Left ventricle myocardium inferior (tissue), 1 donor: ENCODE results near the gene SLMAP. TPM values are rescaled to one million over a fixed set of nuclear protein-coding genes. Genes with fewer than 3 reads are reported as not detected.

Source experiments
- DNase-seq: peaks from one replicate; pipeline ENCODE4 v3.0.0-alpha.2; 2020
- H3K27ac ChIP-seq: fragments of 200-600 bp; replicated peaks from 2 replicates; pipeline ENCODE4 v1.8.0; 2021
- H3K27me3 ChIP-seq: fragments of 200-600 bp; 2 replicates; pipeline ENCODE4 v1.8.0; 2021; ENCODE audit warnings: low read depth
- H3K36me3 ChIP-seq: fragments of 200-600 bp; 2 replicates; pipeline ENCODE4 v1.8.0; 2021
- H3K4me1 ChIP-seq: fragments of 200-600 bp; 2 replicates; pipeline ENCODE4 v1.8.0; 2021
- H3K4me3 ChIP-seq: fragments of 200-600 bp; 2 replicates; pipeline ENCODE4 v1.8.0; 2021; ENCODE audit warnings: mild to moderate bottlenecking, moderate library complexity
- H3K9me3 ChIP-seq: fragments of 200-600 bp; replicated peaks from 2 replicates; pipeline ENCODE4 v1.8.0; 2021
- CTCF ChIP-seq: fragments of 200-600 bp; IDR thresholded peaks from 2 replicates; pipeline ENCODE4 v1.8.0; 2021; ENCODE audit warnings: antibody characterized with exemption, mild to moderate bottlenecking, borderline replicate concordance
- intact Hi-C: fragments of 100-400 bp; cut with micrococcal nuclease; formaldehyde crosslinking; loops from one replicate; pipeline ENCODE4 v1.11.0; 2022
- total RNA-seq: library from RNA; stranded (reverse); fragmentation: NEBNext Ultra II Directional; extraction: Animal tissue kit (Norgen Biotek cat#: 25700); gene quantifications from one replicate; pipeline ENCODE4 v1.2.1, GENCODE V29; 2021
- donor health status: DM: no; HTN: yes; CAD: no; lungs with severe emphysema.

SLMAP gene
- total RNA-seq, 1 donor from 2014 or later: 316 TPM

DNA sequence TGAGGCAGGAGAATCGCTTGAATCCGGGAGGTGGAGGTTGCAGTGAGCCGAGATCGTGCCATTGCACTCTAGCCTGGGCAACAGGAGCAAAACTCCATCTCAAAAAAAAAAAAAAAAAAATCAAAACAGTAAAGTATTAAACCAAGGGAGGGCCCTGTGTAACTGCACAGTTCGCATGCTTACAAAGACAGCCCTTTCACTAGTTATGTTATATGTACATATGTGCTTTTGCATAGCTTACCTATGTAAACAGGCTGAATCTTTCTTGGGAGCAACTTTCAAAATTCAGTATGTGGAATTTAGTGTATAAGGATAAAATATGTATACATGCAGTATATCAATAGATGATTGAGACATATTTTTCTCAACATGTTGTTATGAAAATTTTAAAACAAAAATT is 16.1 kb upstream of the SLMAP start:
- Histone ChIP-seq H3K27ac (no peak overlapping the region), H3K4me3 (no peak overlapping the region), H3K4me1 (peaks cover 25% of the 10 kb centered on the region), H3K9me3 (no peaks in the 10 kb centered on the region), H3K27me3 (no peaks in the 10 kb centered on the region), H3K36me3 (no peaks in the 10 kb centered on the region)
- no peak for TF ChIP-seq CTCF
- intact Hi-C loops: no loop called here
- no peak for DNase-seq

GRCh38 chr3:57743496-57743895 is 12.6 kb upstream of the SLMAP start:
- Histone ChIP-seq H3K27ac (no peak overlapping the region), H3K9me3 (no peaks in the 10 kb centered on the region), H3K4me1 (peaks cover 7% of the 10 kb centered on the region), H3K27me3 (no peaks in the 10 kb centered on the region), H3K4me3 (no peak overlapping the region), H3K36me3 (no peaks in the 10 kb centered on the region)
- DNase-seq: no peak
- TF ChIP-seq CTCF: no peak
- intact Hi-C loops: no loop called here

DNA sequence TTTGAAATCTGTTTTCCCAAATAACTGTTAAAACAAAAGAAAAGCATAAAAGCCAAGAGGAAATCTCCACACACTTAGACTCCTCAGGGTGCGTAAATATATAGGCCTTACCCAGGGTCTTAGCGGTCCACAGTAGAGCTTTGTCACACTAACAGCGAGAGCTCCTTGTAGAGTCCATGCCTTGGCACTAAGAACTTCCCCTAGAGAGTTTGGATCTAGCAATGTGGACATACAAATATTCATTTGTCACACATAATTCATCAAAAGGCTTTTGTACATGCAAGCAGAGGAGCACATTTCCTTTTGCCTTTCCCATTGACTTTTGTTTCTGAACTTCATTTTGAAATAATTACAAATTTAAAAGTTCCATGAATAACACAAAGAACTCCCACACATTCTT is 11.0 kb upstream of the SLMAP start:
- Histone ChIP-seq H3K9me3 (no peaks in the 10 kb centered on the region), H3K27ac (no peak overlapping the region), H3K4me3 (no peak overlapping the region), H3K27me3 (no peaks in the 10 kb centered on the region), H3K4me1 (no peaks in the 10 kb centered on the region), H3K36me3 (no peaks in the 10 kb centered on the region)
- no peak for TF ChIP-seq CTCF
- no peak for DNase-seq
- intact Hi-C loops: no loop called here

DNA sequence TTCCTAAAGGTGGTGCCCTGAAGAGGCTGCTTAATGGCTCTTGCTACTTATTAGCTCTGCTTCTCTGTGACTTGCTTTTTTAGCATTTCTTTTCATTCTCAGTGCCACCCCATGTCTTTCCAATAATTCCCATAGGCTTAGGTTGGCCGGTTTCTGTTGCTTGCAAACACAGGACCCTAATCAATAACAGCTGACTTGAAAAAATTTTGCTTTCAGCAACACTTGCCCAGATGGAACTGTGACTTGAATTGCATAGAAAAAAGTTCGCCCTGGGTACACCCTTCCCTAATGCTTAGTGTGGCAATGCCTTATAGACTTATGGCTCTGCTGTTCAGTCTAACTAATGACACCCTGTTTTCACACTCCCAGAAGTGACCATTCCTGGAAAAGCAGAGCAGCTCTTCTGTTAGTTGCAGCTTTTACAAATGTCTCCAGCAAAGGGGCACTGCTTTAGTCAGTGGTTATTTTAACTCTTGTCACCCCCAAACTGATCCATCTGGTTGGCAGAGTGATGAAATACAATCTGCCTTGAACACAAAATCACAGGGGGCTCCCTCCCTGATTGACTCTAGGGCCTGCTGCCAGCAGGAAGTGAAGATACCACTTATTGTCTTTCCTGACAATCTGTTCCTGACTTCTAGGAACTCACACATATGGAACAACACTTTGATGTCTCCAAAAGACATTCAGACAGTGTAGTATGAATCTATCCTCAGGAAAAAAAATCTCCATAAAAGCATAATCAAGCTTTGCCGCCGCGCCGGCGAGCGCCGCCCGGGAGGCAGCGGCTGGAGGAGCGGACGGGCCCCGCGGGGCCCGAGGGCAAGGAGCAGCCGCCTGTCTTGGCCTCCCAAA is 9.7 kb upstream of the SLMAP start:
- H3K36me3 ChIP-seq: no peaks in the 10 kb centered on the region
- no peak overlapping the region for H3K4me3 ChIP-seq
- intact Hi-C loops: no loop called here
- no peak for DNase-seq
- no peaks in the 10 kb centered on the region for H3K9me3 ChIP-seq
- TF ChIP-seq CTCF: no peak
- H3K27ac ChIP-seq: no peak overlapping the region
- no peaks in the 10 kb centered on the region for H3K4me1 ChIP-seq
- no peaks in the 10 kb centered on the region for H3K27me3 ChIP-seq

GRCh38 chr3:57749542-57749941 is 6.6 kb upstream of the SLMAP start:
- H3K4me1 ChIP-seq: no peaks in the 10 kb centered on the region
- DNase-seq: no peak
- no peak for TF ChIP-seq CTCF
- intact Hi-C loops: no loop called here
- no peaks in the 10 kb centered on the region for H3K36me3 ChIP-seq
- H3K4me3 ChIP-seq: no peak overlapping the region
- H3K27ac ChIP-seq: no peak overlapping the region
- no peaks in the 10 kb centered on the region for H3K27me3 ChIP-seq
- H3K9me3 ChIP-seq: no peaks in the 10 kb centered on the region
